Activated T-cell treated with anti-CD3 and anti-CD28 coated beads for 1 hour (primary cell): Measurements from ENCODE around the gene FABP6.
"Not testable (repeated sequence)": the region's sequence is repeated elsewhere in the genome, so short reads cannot be mapped to it uniquely, and the experiment has no call there.

Experiments used
- DNase-seq: peaks from one replicate; pipeline ENCODE4 v3.0.0-alpha.2; 2020; ENCODE audit warnings: low read depth

Gene FABP6

DNA sequence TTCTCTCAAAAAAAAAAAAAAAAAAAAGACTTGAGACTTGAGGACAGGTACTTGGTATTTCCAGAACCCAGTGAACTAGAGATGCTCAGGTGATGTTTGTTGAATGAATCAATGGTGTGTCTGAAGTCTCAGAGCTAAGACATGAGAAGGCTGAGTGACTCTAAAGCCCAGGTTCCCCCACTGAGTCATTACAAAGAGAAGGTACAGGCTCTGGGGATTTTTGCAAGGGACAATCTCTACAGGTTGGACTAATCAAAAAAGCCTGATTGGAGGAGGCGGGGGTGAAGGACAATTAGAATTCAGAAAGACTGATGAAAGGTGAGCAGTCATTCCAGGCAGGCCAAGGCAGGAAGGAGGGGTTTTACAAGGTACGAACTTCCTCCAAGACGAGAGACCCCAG, 8.2 kb upstream of the FABP6 start:
- no peak for DNase-seq

DNA sequence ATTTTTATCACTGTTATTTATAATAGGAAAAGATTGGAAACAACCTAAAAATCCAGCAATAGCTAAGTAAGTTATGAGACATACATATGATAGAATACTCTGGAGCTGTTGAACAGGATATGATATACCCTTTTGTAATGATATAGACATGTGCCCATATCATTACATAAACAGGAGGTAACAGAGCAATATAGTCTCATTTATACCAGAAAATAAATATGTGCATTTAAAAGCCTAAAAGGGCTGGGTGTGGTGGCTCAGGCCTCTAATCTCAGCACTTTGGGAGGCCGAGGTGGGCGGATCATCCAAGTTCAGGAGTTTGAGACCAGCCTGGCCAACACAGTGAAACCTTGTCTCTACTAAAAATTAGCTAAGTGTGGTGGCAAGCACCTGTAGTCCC, 2.3 kb upstream of the FABP6 start:
- no peak for DNase-seq

DNA sequence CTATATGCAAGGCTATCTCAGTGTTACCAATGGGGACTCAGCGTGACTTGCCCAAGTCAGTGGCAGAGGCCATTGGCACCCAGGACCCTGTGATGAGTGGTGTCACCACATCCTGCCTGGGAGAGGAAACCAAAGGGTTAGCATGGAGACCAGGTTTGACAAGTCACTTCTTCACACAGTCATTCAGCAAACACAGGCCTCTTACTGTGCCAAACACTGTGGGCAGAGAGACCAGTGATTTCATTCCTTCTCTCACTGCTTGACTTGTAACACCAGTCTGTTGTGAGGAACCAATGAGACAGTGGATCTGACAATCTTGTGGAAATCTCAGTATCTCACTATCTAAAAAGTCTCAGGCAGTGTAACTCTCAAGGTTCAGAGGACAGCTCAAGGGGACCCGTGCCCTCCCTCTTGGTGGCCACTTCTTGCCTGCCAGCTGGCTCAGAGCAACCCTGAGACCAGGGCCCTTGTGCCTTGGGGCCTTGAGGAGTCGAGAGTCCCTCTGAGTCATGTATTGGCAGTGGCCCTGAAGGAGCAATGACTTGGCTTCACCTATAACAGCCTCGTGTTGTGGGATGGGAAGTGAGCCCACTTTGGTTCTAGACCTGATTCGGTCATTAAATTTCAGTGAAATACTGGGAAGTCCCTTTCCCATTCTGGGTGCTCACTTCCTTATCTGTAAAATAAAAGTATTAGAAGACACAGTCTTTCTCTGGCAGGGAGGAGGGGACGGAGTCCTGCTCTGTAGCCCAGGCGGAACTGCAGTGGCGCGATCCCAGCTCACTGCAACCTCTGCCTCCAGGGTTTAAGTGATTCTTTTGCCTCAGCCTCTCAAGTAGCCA, 1.6 kb downstream of the FABP6 start:
- no peak for DNase-seq

GRCh38 chr5:160231783-160232342, 2.6 kb downstream of the FABP6 start:
- no peak for DNase-seq

DNA sequence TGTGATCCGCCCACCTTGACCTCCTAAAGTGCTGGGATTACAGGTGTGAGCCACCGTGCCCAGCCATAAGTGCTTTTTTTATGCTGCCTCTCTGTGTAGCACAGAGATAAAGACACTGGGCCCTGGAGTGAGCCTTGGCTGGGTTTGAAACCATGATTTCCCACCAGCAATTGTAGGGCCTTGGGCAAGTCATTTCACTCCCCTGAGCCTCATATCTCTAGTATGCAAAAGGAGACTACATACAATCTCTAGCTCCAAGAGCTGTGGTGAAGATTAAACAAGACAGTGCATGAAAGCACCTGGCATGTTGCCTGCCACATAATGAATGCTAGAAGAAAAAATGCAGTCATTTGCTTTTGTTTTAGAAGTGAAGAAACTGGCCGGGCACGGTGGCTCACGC, 3.9 kb downstream of the FABP6 start:
- no peak for DNase-seq

DNA sequence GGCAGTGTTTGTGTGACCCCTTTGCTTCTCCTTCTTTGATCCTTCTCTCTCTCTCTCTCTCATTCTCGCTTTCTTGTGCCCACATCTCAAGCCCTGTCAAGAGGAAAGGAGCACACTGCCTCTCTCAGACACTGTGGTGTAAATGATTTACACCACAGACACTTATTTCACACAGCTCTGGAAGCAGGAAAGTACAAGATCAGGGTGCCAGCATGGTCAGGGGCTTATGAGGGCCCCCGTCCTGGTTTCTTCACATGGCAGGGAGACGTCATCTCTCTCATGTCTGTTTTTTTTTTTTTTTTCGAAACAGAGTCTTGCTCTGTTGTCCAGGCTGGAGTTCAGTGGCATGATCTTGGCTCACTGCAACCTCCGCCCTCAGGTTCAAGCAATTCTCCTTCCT, 6.4 kb downstream of the FABP6 start:
- DNase-seq: no peak

DNA sequence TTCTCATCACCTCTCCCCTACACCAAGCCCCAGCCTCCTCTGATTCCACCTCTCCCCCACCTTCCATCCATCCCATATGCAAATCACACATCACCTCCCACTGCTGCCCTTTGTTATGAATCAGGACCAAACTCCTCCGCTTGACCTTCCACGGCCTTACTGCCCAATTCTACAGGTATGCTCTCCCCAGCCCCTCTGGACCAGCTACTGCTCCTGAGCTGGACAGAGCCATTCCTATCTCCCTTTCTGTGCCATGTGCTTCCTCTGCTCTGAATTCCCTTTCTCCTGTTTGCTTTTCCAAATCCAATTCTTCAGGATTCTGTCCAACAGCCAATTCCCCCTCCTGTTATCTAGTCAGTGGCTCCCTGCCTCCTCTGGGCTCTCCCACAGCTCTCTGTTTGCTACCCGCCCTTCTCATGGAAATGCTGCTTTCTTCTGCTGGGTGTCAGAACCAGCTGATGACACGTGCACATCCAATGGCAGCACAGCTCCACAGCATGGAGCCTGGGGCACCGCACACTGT, 8.3 kb downstream of the FABP6 start:
- DNase-seq: no peak

DNA sequence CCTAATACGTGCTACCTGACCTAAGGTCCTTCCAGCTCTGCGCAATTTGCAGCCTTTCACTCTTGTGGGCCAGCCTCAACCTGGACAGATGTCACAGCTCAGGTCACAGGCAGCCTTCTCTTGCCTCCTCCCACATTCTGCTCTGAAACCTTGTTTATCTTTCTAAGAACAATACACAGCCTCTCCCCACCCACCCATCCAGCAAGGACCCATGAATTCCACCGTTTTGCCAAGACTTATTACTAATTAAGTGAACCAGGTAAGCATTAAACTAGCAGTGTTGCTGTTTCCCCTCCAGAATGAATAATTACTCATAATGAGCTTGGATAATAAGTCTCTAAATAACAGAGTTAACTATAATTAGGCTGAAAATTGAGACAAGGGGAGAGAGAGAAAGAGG, 11.0 kb downstream of the FABP6 start:
- DNase-seq: no peak

- DNase-seq: no peak
These were observed 12.8 kb downstream of the FABP6 start for GRCh38 chr5:160242145-160242544.

DNA sequence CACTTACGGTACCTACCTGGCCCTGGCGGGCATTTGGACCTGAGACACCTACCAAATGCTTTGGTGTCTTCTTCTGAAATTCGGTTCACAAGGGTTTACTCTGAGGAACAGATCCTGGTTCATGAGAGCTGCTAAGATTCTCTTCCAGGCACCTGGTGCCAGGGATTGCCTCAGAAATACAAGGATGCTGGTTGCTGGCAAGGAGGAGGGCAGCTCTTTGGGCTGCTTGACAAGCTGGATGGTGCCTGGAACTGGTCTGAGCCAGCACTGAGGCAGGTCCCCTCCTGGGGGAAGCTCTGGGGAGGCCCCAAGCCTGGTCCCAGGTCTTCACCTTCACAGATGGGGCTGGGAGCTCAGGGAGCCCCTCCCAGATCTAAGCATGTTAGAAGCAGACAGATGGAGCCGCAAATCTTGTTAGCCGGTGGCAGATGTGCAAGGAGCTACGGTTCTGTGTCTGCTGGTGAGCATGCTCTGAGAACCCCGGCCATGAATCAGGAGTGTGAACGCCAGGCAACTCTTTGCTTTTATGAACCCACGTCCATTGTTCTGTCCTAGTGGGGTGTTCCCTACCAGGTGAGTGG, 16.3 kb downstream of the FABP6 start:
- no peak for DNase-seq

GRCh38 chr5:160249570-160249969, 20.3 kb downstream of the FABP6 start:
- DNase-seq: not testable (repeated sequence)

GRCh38 chr5:160250226-160250625, 20.9 kb downstream of the FABP6 start:
- DNase-seq: no peak

DNA sequence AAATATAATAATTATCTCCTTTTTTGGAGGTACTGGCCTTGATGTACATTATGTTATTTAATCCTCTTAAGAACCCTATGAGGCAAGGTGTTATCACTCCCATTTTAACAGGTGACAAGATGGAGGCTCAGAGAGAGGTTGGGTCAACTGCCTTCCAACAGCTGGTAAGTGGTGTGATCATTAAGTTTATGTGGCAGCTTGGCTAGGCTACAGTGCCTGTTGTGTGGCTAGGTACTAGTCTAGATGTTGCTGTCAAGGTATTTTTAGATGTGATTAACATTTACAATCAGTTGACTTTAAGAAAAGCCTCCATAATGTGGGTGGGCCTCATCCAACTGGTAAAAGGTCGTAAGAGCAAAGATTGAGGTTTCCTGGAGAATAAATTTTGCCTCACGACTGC, 21.5 kb downstream of the FABP6 start:
- no peak for DNase-seq

- DNase-seq: no peak
These were observed 22.3 kb downstream of the FABP6 start for GRCh38 chr5:160251406-160252155.

- DNase-seq: no peak
These were observed 23.6 kb downstream of the FABP6 start for GRCh38 chr5:160252916-160253315.

- DNase-seq: no peak
These were observed 24.1 kb downstream of the FABP6 start for GRCh38 chr5:160253441-160253840.

DNA sequence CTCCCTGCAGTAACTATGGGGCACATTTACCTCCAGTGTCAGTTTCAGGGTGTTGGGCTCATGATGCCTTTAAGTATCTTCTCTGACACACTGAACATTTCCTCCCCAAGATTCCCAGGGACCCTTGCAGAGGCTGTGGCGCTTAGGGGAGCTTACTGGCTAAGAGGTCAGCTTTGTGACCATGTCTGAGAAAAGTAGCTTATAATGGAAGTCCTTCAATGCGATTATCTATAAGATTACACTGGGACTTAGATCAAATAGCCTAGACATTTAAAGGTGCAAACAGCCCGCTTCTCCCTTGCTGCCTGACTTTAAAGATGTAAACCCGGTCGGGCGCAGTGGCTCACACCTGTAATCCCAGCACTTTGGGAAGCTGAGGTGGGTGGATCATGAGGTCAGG, 25.4 kb downstream of the FABP6 start:
- no peak for DNase-seq

DNA sequence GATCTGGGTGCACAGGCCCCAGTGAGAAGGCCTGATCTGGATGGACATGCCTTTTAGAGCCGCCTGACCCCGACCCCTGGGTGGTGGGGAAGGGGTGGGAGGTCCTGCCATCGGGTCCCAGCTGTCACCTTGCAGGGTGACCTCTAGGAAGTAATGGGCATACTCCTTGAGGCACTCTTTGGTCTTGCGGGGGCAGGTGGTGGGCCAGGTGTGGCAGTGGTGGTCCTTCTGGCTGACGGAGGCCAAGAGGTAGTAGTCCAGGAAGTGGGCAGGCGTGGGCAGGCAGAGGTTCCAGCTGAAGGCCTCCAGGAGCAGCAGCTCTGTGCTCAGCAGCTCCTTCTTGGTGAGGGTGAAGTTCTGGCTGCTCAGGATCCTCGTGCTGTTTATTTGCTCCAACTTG, 30.0 kb downstream of the FABP6 start:
- no peak for DNase-seq

DNA sequence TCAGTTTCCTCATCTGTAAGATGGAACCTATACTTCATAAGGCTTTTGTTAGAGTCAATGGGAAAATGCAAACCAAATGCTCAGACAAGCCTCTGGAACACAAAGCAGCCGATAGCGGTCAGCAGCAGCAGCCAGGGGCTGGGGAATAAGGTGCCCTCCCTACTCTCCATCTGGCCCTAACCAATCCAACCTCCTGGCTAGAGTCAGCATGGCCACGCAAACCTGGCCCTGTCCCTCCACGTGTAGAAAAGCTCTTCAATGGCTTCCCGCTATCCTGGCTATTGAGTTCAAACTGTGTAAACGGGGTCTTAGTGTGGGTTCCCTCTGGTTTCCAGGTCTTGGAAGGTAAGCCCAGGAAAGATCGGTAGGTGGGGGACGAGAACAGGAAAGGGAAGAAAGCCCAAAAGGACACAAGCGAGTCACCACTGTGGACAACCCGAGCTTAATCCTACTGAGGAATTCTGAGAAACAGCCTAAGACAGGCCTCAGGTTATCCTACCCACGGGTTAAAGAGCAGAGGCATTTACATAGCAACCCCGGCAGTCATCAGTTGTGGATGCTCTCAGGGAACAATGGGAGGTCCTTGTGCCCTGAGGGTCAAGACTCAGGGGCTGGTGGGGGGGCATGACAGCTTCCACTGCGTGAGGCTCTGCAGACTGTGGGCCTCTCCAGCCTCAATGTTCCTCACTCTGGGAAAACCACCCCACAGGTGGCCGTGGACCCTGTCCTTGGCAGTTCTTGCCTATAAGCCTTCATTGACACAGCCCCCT, 30.9 kb downstream of the FABP6 start:
- DNase-seq: no peak

GRCh38 chr5:160260881-160261815, 31.8 kb downstream of the FABP6 start:
- DNase-seq: no peak
